Measurements from ENCODE around the gene RTP1. TPM values are rescaled to one million over a fixed set of nuclear protein-coding genes. Genes with fewer than 3 reads are reported as not detected.

The RTP1 gene
- total and polyA plus RNA-seq, 2 of the 4 experiments (the other 2 are of a cell fraction): not detected

GRCh38 chr3:187166750-187167149, 30.5 kb upstream of the RTP1 start:
- Histone ChIP-seq H3K18ac (ENCODE audit: low read depth, low read length) (no peak overlapping the region), H3K9ac (ENCODE audit: low read depth, low read length) (no peak overlapping the region), H3K4me2 (ENCODE audit: low read depth, low read length) (no peak overlapping the region), H3K4ac (ENCODE audit: low read depth, low read length) (no peak overlapping the region), H3K9me3 (ENCODE audit: control insufficient read depth, insufficient read depth, low read length) (no peaks in the 10 kb centered on the region), H3K36me3 (ENCODE audit: control insufficient read depth, insufficient read depth, low read length) (no peaks in the 10 kb centered on the region), H3K14ac (replicated peaks; ENCODE audit: low read depth, low read length) (no peak overlapping the region), H3K79me1 (ENCODE audit: low read depth in 1 of 2, low read length in 2 of 2) (no peaks in the 10 kb centered on the region), H4K91ac (ENCODE audit: insufficient read depth, low read depth, low read length) (no peak overlapping the region), H4K20me1 (ENCODE audit: insufficient read depth, low read length) (no peaks in the 10 kb centered on the region), H2BK15ac (ENCODE audit: low read depth, low read length) (no peak overlapping the region), H2AK9ac (replicated peaks; ENCODE audit: low read depth, low read length, poor library complexity) (no peak overlapping the region), H3K9me1 (ENCODE audit: insufficient read depth, low read length) (no peaks in the 10 kb centered on the region; the same call in 1 of the 2 replicates), H2AK5ac (ENCODE audit: low read depth, low read length) (no peak overlapping the region), H3K4me1 (ENCODE audit: control insufficient read depth, insufficient read depth, low read length) (peaks cover 2% of the 10 kb centered on the region; the same call in 1 of the 2 replicates), H3K4me3 (ENCODE audit: insufficient read depth, low read depth, low read length) (no peak overlapping the region), H4K8ac (ENCODE audit: low read depth in 2 of 2, low read length in 2 of 2) (no peak overlapping the region), H4K5ac (ENCODE audit: low read depth, low read length) (no peak overlapping the region), H3K27ac (ENCODE audit: insufficient read depth, low read length) (no peak overlapping the region), H3K23ac (ENCODE audit: low read depth, low read length) (no peak overlapping the region), H2AFZ (replicated peaks; ENCODE audit: low read length, poor library complexity) (no peak overlapping the region), H3K27me3 (ENCODE audit: control insufficient read depth, insufficient read depth, low read length) (peaks cover 14% of the 10 kb centered on the region), H2BK20ac (ENCODE audit: low read depth, low read length) (no peak overlapping the region), H2BK120ac (ENCODE audit: low read depth, low read length) (no peak overlapping the region), H3K56ac (ENCODE audit: extremely low read depth, insufficient read depth, low read length) (no peak overlapping the region), H2BK5ac (ENCODE audit: low read depth, low read length, poor library complexity, severe bottlenecking) (no peak overlapping the region)
- in situ Hi-C loops (cut with MboI; ENCODE audit: low sequenced_read_pairs) (loop anchor here (10.0 kb wide), 1 partner anchor 322 kb away; the partner anchor contains the start of gene ADIPOQ), dilution Hi-C loops (cut with HindIII; ENCODE audit: low sequenced_read_pairs, unreplicated experiment) (no loop called here), intact Hi-C loops (cut with micrococcal nuclease) (loop anchor here (5.0 kb wide), 1 partner anchor 549 kb away; no protein-coding TSS in a partner anchor)
- ATAC-seq (ENCODE audit: low read depth) (no peak), DNase-seq (no peak)
- TF ChIP-seq BHLHE40 (IDR thresholded peaks at IDR 0.05; ENCODE audit: low read depth, low read length) (no peak), RCOR1 (IDR thresholded peaks at IDR 0.05; ENCODE audit: insufficient replicate concordance, low read length) (no peak), FOS (IDR thresholded peaks at IDR 0.05; ENCODE audit: low read depth, low read length) (no peak), ELK1 (IDR thresholded peaks at IDR 0.05; ENCODE audit: borderline replicate concordance, low read depth, low read length) (no peak), CHD1 (IDR thresholded peaks at IDR 0.05; ENCODE audit: low read depth, low read length) (no peak), RFX5 (IDR thresholded peaks at IDR 0.05; ENCODE audit: low read depth, low read length) (no peak), USF2 (IDR thresholded peaks at IDR 0.05; ENCODE audit: low read depth, low read length) (no peak), SMC3 (IDR thresholded peaks at IDR 0.05; ENCODE audit: low read depth, low read length) (no peak), POLR2A (IDR thresholded peaks at IDR 0.05; ENCODE audit: low read depth, low read length) (no peak), MAZ (IDR thresholded peaks at IDR 0.05; ENCODE audit: borderline replicate concordance, low read depth, low read length) (no peak), MXI1 (IDR thresholded peaks at IDR 0.05; ENCODE audit: borderline replicate concordance, low read depth, low read length) (no peak), NFE2L2 (IDR thresholded peaks at IDR 0.05; ENCODE audit: low read depth, low read length) (no peak), CTCF (conservative IDR thresholded peaks at IDR 0.05; ENCODE audit: low read depth, low read length) (no peak), CEBPB (IDR thresholded peaks at IDR 0.05; ENCODE audit: low read depth, low read length) (no peak), RAD21 (IDR thresholded peaks at IDR 0.05; ENCODE audit: low read length) (no peak), MAFK (IDR thresholded peaks at IDR 0.05; ENCODE audit: low read depth, low read length) (no peak)
- ChIA-PET POLR2A (ENCODE audit: unreplicated experiment) (no interaction called here), CTCF (interaction anchor here (0.5 kb wide), 1 partner anchor 43 kb away, joined by 3 read pairs; no protein-coding TSS in a partner anchor)
- WGBS, 2 experiments (ENCODE audit: extremely low coverage in 2 of 2, insufficient read length in 1 of 2): no CpG with 5 or more reads among the region's 8 CpGs
- BruUV-seq (replicated peaks): no TSS peak

Measured in IMR-90 (cell line).